ENCODE results near the gene TEKT1. TPM values are rescaled to one million over a fixed set of nuclear protein-coding genes. Genes with fewer than 3 reads are reported as not detected.
A peak's percentile ranks its signal among the peaks of the same experiment; 100 is the strongest.
"Not testable (repeated sequence)": the region's sequence is repeated elsewhere in the genome, so short reads cannot be mapped to it uniquely, and the experiment has no call there.

TEKT1 gene
- total RNA-seq, 1 donor from 2014 or later: not detected

- Histone ChIP-seq H3K27ac (ENCODE audit: low read depth, low read length) (no peak overlapping the region), H3K4me1 (ENCODE audit: insufficient read depth, low read length) (no peaks in the 10 kb centered on the region), H3K27me3 (ENCODE audit: insufficient read depth, low read length) (no peaks in the 10 kb centered on the region), H3K4me2 (ENCODE audit: low read length) (peak overlapping the region; percentile 30), H2AFZ (ENCODE audit: low read depth, low read length) (no peak overlapping the region), H3K9me3 (ENCODE audit: insufficient read depth, low read depth, low read length) (no peaks in the 10 kb centered on the region), H3K79me2 (ENCODE audit: insufficient read depth, low read length) (no peaks in the 10 kb centered on the region), H3K4me3 (ENCODE audit: insufficient read depth, low read depth, low read length) (no peak overlapping the region), H3K9ac (ENCODE audit: low read length) (no peak overlapping the region), H4K20me1 (ENCODE audit: insufficient read depth, low read length) (no peaks in the 10 kb centered on the region), H3K36me3 (ENCODE audit: insufficient read depth, low read length) (no peaks in the 10 kb centered on the region)
- Mint-ChIP-seq H3K27me3 (ENCODE audit: low read depth, unreplicated experiment) (peaks cover 13% of the 10 kb centered on the region), H3K4me1 (ENCODE audit: low read depth, unreplicated experiment) (peaks cover 17% of the 10 kb centered on the region), H3K4me3 (ENCODE audit: unreplicated experiment) (peak overlapping the region; percentile 64), H3K36me3 (ENCODE audit: low read depth, unreplicated experiment) (no peaks in the 10 kb centered on the region), H3K27ac (ENCODE audit: unreplicated experiment) (peak overlapping the region; percentile 91), H3K9me3 (ENCODE audit: unreplicated experiment) (peaks cover 4% of the 10 kb centered on the region)
- no peak for TF ChIP-seq EZH2 (IDR thresholded peaks at IDR 0.05; ENCODE audit: insufficient read depth, low read length)
- TF ChIP-seq CTCF (IDR thresholded peaks at IDR 0.05; ENCODE audit: insufficient read depth, low read depth, low read length): no peak
- DNase-seq (ENCODE audit: low read depth): peak; percentile 58
- FAIRE-seq: peak; percentile 26
Measured at GRCh38 chr17:6823011-6823442, 8.5 kb downstream of the TEKT1 start.

GRCh38 chr17:6818938-6819337, 12.6 kb downstream of the TEKT1 start:
- Histone ChIP-seq H2AFZ (ENCODE audit: low read depth, low read length) (no peak overlapping the region), H3K27ac (ENCODE audit: low read depth, low read length) (no peak overlapping the region), H3K4me3 (ENCODE audit: insufficient read depth, low read depth, low read length) (no peak overlapping the region), H3K4me2 (ENCODE audit: low read length) (no peak overlapping the region), H3K27me3 (ENCODE audit: insufficient read depth, low read length) (no peaks in the 10 kb centered on the region), H3K36me3 (ENCODE audit: insufficient read depth, low read length) (no peaks in the 10 kb centered on the region), H3K9ac (ENCODE audit: low read length) (no peak overlapping the region), H3K79me2 (ENCODE audit: insufficient read depth, low read length) (no peaks in the 10 kb centered on the region), H4K20me1 (ENCODE audit: insufficient read depth, low read length) (no peaks in the 10 kb centered on the region), H3K4me1 (ENCODE audit: insufficient read depth, low read length) (no peaks in the 10 kb centered on the region), H3K9me3 (ENCODE audit: insufficient read depth, low read depth, low read length) (no peaks in the 10 kb centered on the region)
- Mint-ChIP-seq H3K4me1 (ENCODE audit: low read depth, unreplicated experiment) (peaks cover 13% of the 10 kb centered on the region), H3K36me3 (ENCODE audit: low read depth, unreplicated experiment) (no peaks in the 10 kb centered on the region), H3K27ac (ENCODE audit: unreplicated experiment) (peak overlapping the region; percentile 10), H3K4me3 (ENCODE audit: unreplicated experiment) (no peak overlapping the region), H3K27me3 (ENCODE audit: low read depth, unreplicated experiment) (peaks cover 18% of the 10 kb centered on the region), H3K9me3 (ENCODE audit: unreplicated experiment) (peaks cover 11% of the 10 kb centered on the region)
- TF ChIP-seq CTCF (IDR thresholded peaks at IDR 0.05; ENCODE audit: insufficient read depth, low read depth, low read length): no peak
- no peak for TF ChIP-seq EZH2 (IDR thresholded peaks at IDR 0.05; ENCODE audit: insufficient read depth, low read length)
- DNase-seq (ENCODE audit: low read depth): no peak
- FAIRE-seq: no peak

GRCh38 chr17:6816368-6816767, 15.2 kb downstream of the TEKT1 start:
- not testable (repeated sequence) for H3K4me1 ChIP-seq (ENCODE audit: insufficient read depth, low read length); H3K4me3 Mint-ChIP-seq (ENCODE audit: unreplicated experiment); H3K27ac ChIP-seq (ENCODE audit: low read depth, low read length); H3K4me2 ChIP-seq (ENCODE audit: low read length); H3K27me3 ChIP-seq (ENCODE audit: insufficient read depth, low read length); H3K27ac Mint-ChIP-seq (ENCODE audit: unreplicated experiment); FAIRE-seq; H3K9ac ChIP-seq (ENCODE audit: low read length); H3K79me2 ChIP-seq (ENCODE audit: insufficient read depth, low read length); H3K36me3 ChIP-seq (ENCODE audit: insufficient read depth, low read length); H3K4me3 ChIP-seq (ENCODE audit: insufficient read depth, low read depth, low read length); H2AFZ ChIP-seq (ENCODE audit: low read depth, low read length); H3K9me3 ChIP-seq (ENCODE audit: insufficient read depth, low read depth, low read length); H4K20me1 ChIP-seq (ENCODE audit: insufficient read depth, low read length); H3K36me3 Mint-ChIP-seq (ENCODE audit: low read depth, unreplicated experiment); DNase-seq (ENCODE audit: low read depth); H3K4me1 Mint-ChIP-seq (ENCODE audit: low read depth, unreplicated experiment)
- H3K9me3 Mint-ChIP-seq (ENCODE audit: unreplicated experiment): peaks cover 17% of the 10 kb centered on the region
- peaks cover 41% of the 10 kb centered on the region for H3K27me3 Mint-ChIP-seq (ENCODE audit: low read depth, unreplicated experiment)
